ENCODE results near the gene PCDH17. TPM values are rescaled to one million over a fixed set of nuclear protein-coding genes. Genes with fewer than 3 reads are reported as not detected.
A peak's percentile ranks its signal among the peaks of the same experiment; 100 is the strongest.

Gene PCDH17
- polyA plus RNA-seq, 3 donors = not detected

GRCh38 chr13:57612568-57612967 lies 19.0 kb upstream of the PCDH17 start:
- intact Hi-C loops (cut with micrococcal nuclease) = no loop called here
- Histone ChIP-seq H3K27me3 (ENCODE audit: control insufficient read depth in 2 of 2, insufficient read depth in 2 of 2, low read length in 2 of 2) (no peaks in the 10 kb centered on the region), H3K9me3 (replicated peaks in 1 of 2; ENCODE audit: control insufficient read depth in 1 of 2, insufficient read depth in 1 of 2, low read length in 2 of 2) (no peaks in the 10 kb centered on the region), H2AFZ (ENCODE audit: insufficient read depth, low read depth, low read length, poor library complexity, severe bottlenecking) (no peak overlapping the region), H3K9ac (ENCODE audit: insufficient read depth, low read length, poor library complexity, severe bottlenecking) (no peak overlapping the region), H4K20me1 (ENCODE audit: insufficient read depth, low read length) (no peaks in the 10 kb centered on the region), H3K79me2 (ENCODE audit: insufficient read depth, low read length) (no peaks in the 10 kb centered on the region), H3K4me3 (replicated peaks in 1 of 3; ENCODE audit: low read depth in 2 of 3, low read length in 3 of 3) (no peak overlapping the region), H3K27ac (ENCODE audit: low read depth in 1 of 2, low read length in 2 of 2) (no peak overlapping the region), H3K36me3 (replicated peaks in 1 of 2; ENCODE audit: control insufficient read depth in 1 of 2, insufficient read depth in 2 of 2, low read length in 2 of 2) (no peaks in the 10 kb centered on the region), H3K4me2 (replicated peaks; ENCODE audit: extremely low read depth, low read length, poor library complexity, severe bottlenecking) (no peak overlapping the region), H3K4me1 (ENCODE audit: control insufficient read depth in 1 of 2, insufficient read depth in 2 of 2, low read length in 2 of 2) (no peaks in the 10 kb centered on the region)
- WGBS (ENCODE audit: insufficient coverage) = no CpG with 5 or more reads among the region's 1 CpG
- TF ChIP-seq CTCF (IDR thresholded peaks at IDR 0.05) = no peak
- Mint-ChIP-seq H3K9me3 (no peaks in the 10 kb centered on the region), H3K27ac (no peak overlapping the region), H3K36me3 (no peaks in the 10 kb centered on the region), H3K4me3 (no peak overlapping the region), H3K27me3 (ENCODE audit: low read depth in 3 of 3) (peaks cover 0 to 3% (median 2%) of the 10 kb centered on the region in 3 donors), H3K4me1 (no peaks in the 10 kb centered on the region)
- DNase-seq = no peak

- H3K9me3 Mint-ChIP-seq = peaks cover under 1 to 10% (median 5%) of the 10 kb centered on the region in 7 donors
- no peak overlapping the region for H3K27ac ChIP-seq (ENCODE audit: low read depth in 1 of 2, low read length in 2 of 2)
- peaks cover 22 to 25% (median 24%) of the 10 kb centered on the region in 3 donors for H3K27me3 Mint-ChIP-seq (ENCODE audit: low read depth in 3 of 3)
- H3K4me2 ChIP-seq (replicated peaks; ENCODE audit: extremely low read depth, low read length, poor library complexity, severe bottlenecking) = no peak overlapping the region
- H3K36me3 ChIP-seq (replicated peaks in 1 of 2; ENCODE audit: control insufficient read depth in 1 of 2, insufficient read depth in 2 of 2, low read length in 2 of 2) = no peaks in the 10 kb centered on the region
- H2AFZ ChIP-seq (ENCODE audit: insufficient read depth, low read depth, low read length, poor library complexity, severe bottlenecking) = no peak overlapping the region
- WGBS (ENCODE audit: insufficient coverage) = 6% methylated on average over 2 of the region's 5 CpGs
- no peak overlapping the region for H3K4me3 Mint-ChIP-seq
- no peaks in the 10 kb centered on the region for H4K20me1 ChIP-seq (ENCODE audit: insufficient read depth, low read length)
- DNase-seq = peak in 2 of 3 donors; percentile 8 to 45
- peaks cover 6% of the 10 kb centered on the region for H3K4me1 Mint-ChIP-seq
- H3K36me3 Mint-ChIP-seq = peaks cover 2 to 5% of the 10 kb centered on the region in 2 donors
- peak; percentile 84 for TF ChIP-seq CTCF (IDR thresholded peaks at IDR 0.05)
- H3K27ac Mint-ChIP-seq = no peak overlapping the region
- peaks cover 2 to 3% of the 10 kb centered on the region in 2 donors for H3K4me1 ChIP-seq (ENCODE audit: control insufficient read depth in 1 of 2, insufficient read depth in 2 of 2, low read length in 2 of 2)
- no peak overlapping the region for H3K9ac ChIP-seq (ENCODE audit: insufficient read depth, low read length, poor library complexity, severe bottlenecking)
- H3K4me3 ChIP-seq (replicated peaks in 1 of 3; ENCODE audit: low read depth in 2 of 3, low read length in 3 of 3) = no peak overlapping the region
- H3K9me3 ChIP-seq (replicated peaks in 1 of 2; ENCODE audit: control insufficient read depth in 1 of 2, insufficient read depth in 1 of 2, low read length in 2 of 2) = peaks cover 0 to 12% of the 10 kb centered on the region in 2 donors
- peaks cover 23 to 26% of the 10 kb centered on the region in 2 donors for H3K27me3 ChIP-seq (ENCODE audit: control insufficient read depth in 2 of 2, insufficient read depth in 2 of 2, low read length in 2 of 2)
- intact Hi-C loops (cut with micrococcal nuclease) = loop anchor here (5.0 to 10.0 kb wide), 2 partner anchors 1690 to 1693 kb away; no protein-coding TSS in a partner anchor
- H3K79me2 ChIP-seq (ENCODE audit: insufficient read depth, low read length) = no peaks in the 10 kb centered on the region
Measured at GRCh38 chr13:57624565-57625435, 6.7 kb upstream of the PCDH17 start.
